CMK (cell line): Measurements from ENCODE around the gene C2CD4D.

Experiments used
- DNase-seq: peaks from one replicate; pipeline ENCODE4 v3.0.0-alpha.2; 2010; ENCODE audit warnings: low read depth

Gene C2CD4D

GRCh38 chr1:151814426-151814825, 25.2 kb downstream of the C2CD4D start:
- DNase-seq: no peak

- no peak for DNase-seq
Observed at GRCh38 chr1:151813271-151813977, 26.2 kb downstream of the C2CD4D start.

GRCh38 chr1:151811181-151811580, 28.4 kb downstream of the C2CD4D start:
- DNase-seq: no peak

- DNase-seq: no peak
Observed at GRCh38 chr1:151809985-151810556, 29.5 kb downstream of the C2CD4D start.

- no peak for DNase-seq
Observed at GRCh38 chr1:151809290-151809984, 30.2 kb downstream of the C2CD4D start.

GRCh38 chr1:151807766-151808165, 31.9 kb downstream of the C2CD4D start:
- DNase-seq: no peak

- no peak for DNase-seq
Observed at GRCh38 chr1:151807131-151807530, 32.5 kb downstream of the C2CD4D start.

GRCh38 chr1:151806170-151806569, 33.5 kb downstream of the C2CD4D start:
- DNase-seq: no peak

GRCh38 chr1:151805066-151805820, 34.4 kb downstream of the C2CD4D start, which contains the start of gene LINGO4:
Gene LINGO4, minus strand, starts transcription at chr1:151805419. Its CDS starts 2,715 bp downstream, at chr1:151802704.
- no peak for DNase-seq

GRCh38 chr1:151803915-151804314, 35.7 kb downstream of the C2CD4D start:
- no peak for DNase-seq

GRCh38 chr1:151803164-151803563, 36.5 kb downstream of the C2CD4D start:
- no peak for DNase-seq

- DNase-seq: no peak
Observed at GRCh38 chr1:151802372-151802771, 37.2 kb downstream of the C2CD4D start.

GRCh38 chr1:151801846-151802245, 37.8 kb downstream of the C2CD4D start:
- DNase-seq: no peak

- DNase-seq: no peak
Observed at GRCh38 chr1:151801310-151801820, 38.3 kb downstream of the C2CD4D start.

- no peak for DNase-seq
Observed at GRCh38 chr1:151800830-151801229, 38.8 kb downstream of the C2CD4D start.

GRCh38 chr1:151799179-151800022, 40.2 kb downstream of the C2CD4D start:
- no peak for DNase-seq

GRCh38 chr1:151798571-151798970, 41.0 kb downstream of the C2CD4D start:
- no peak for DNase-seq

GRCh38 chr1:151790940-151791651, 48.5 kb downstream of the C2CD4D start:
- DNase-seq: peak; percentile 38

GRCh38 chr1:151790071-151790939, 49.3 kb downstream of the C2CD4D start, which contains the start of gene TDRKH:
Gene TDRKH, minus strand, starts transcription at chr1:151790500. Its CDS starts 7,478 bp downstream, at chr1:151783022.
- peak; percentile 96 for DNase-seq
